ENCODE data around the gene ENPP6.

Gene ENPP6

DNA sequence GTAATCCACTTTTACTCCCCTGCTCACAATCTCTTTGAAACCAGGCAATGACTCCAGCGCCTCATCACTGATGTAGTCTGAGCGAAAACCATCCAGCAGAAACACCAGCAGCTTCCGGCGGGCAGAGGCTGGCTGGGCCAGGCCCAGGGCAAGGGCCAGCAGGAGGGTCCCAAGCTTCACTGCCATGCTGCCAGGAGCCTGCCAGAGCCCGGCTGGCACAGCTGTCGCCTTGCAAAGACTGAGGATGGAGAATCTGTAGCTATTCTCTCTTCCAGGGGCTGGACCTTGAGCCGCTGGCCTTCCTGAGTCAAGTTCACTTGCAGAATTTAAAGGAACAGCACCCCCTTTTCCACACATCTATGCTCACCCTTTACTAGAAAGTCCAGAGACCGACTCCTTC is at the start of gene ENPP6:
TSS of gene ENPP6 (minus strand) at position 240 of the 400 bp plus-strand sequence. CDS start at position 186, 54 bp downstream.
- no peak for DNase-seq (ENCODE audit: low read depth)

DNA sequence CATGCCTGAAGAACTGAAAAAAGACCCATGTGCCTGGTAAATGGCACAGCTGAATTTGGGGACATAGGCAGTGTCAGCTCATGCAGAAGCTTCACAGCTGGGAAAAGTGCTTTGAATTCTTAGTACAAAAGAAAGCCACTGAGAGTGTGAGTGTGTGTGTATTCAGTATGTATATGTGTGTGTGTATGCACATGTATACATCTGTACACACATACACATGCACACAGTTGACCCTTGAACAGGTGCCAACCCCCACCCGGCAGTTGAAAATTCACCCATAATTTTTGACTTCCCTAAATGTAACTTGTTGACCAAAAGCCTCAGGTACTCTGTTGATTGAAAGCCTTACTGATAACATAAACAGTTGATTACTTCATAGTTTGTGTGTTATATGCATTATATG is 49.5 kb upstream of the ENPP6 start:
- DNase-seq (ENCODE audit: low read depth) = no peak

DNA sequence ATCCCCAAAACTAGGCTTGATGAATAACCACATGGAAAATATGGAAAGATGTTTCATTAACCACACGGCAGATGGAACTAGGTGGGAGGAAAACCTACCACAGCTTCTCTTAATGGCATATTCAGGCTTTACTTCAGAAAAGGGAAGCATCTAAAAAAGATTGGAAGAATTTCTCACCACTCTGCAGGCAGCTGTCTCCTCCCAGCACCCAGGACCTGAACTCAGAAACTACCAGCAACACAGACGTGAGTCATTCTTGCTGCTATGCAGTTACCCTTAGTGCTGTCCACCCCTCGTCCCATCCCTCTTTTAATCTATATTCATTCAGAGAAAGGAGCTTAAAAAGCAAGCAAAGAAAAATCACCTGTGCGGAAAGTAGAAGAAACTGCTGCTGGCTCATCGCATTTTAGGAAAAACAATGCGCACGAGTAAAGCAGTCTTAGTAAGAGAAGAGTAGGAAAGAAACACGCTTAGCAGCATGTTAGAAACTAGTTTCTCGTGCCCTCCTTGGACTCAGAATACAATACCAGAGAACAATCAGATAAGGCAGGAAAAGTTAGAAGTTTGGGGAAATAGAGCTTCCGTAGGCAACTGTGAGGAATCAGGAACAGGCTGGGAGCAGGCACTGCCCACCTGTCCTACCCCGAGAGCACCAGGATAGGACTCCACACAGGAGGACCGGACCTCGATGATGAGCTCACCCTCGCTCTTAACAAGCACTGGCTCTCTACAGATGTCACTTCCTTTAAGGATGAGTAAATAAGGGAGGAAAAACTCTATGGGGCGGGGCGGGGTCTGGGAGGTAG is 48.1 kb upstream of the ENPP6 start:
- no peak for DNase-seq (ENCODE audit: low read depth)

DNA sequence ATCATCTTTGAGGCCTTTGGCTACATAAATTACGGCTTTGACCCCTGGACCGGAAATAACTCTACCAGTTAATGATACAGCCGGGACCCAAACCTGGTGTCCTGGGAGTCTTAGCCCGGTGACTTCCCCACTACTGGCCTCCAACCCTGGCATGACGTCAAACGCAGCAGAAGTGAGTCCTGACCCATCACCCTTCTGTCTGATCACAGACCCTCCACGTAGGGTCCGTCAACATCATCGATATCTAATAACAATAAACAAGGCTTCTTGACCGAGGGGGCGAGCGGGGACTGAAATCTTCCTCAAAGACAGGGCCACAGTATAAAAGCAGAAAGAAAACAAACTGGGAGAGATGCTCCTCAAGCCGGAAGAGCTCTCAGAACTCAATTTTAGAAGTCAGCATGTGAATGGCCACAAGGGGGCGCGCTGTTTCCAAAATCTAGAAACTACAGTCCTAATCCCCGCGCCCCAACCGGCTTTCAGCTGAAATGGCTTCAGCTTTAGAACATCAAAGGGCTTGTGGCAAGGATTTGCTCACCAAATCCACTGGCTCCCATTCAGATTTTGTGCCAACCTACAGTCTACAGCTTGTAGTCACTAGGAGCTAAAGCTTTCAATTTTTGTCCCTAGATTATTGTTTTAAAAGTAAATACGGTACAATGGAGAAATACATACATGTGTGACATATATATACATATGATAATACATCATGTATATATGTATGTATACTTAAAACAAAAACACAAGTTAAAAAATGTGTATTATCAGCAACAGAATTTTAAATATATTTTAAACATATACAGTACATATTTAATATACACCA is 46.4 kb upstream of the ENPP6 start:
- DNase-seq (ENCODE audit: low read depth) = peak; percentile 44

DNA sequence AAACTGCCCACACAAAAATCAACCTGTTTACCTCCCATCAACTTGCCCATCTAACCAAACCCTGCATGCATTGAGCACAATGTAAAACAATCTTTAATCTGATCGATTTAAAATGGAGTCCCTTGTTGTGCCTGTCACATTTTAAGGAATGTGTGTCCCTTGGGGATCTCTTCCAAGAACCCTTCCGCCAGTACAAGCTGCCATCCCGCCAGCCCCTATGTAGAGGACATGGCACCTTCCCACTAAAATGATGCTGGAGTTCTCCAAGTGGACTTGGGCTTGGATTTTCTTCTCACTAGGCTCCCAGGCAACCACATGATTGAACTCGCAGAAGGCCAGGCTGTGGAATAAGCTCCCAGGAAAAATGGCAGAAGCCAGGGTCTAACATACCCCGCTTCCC is 45.8 kb upstream of the ENPP6 start:
- no peak for DNase-seq (ENCODE audit: low read depth)

DNA sequence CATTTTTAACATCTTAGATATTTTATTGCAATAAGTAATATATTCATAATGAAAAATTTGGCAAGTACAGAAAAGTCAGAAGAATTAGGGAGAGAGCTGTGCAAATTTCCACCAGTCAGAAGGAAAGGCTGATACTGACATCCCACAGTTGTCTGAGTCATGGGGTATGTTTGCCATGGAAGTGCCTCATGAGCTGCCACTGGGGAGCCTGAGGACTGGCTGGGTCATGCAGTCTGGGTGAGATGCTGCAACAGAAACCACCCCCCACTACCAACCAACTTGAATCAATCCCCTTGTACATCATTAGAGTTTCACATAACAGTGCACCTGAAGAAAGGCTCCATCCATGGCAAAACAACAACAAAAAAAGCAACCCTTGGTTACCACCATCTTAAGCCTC is 45.2 kb upstream of the ENPP6 start:
- no peak for DNase-seq (ENCODE audit: low read depth)

DNA sequence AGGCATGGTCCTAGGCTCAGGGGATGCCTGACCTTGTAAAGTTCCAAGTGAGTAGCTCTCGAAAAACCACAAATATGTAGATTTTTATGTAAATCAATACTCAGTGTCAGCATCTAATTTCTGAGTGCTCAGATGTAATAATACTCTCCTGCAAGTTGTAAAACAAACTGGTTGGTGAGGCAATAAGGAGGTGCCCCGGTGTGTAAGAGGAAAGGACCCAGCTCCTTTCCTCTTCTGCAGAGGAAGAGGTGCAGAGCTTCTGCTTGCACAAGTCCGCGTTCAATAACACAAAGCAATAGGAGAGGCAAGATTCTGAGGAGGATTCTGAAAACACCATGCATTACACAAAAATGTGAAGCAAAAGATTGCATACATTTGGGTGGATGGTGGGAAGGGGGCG is 43.6 kb upstream of the ENPP6 start:
- DNase-seq (ENCODE audit: low read depth) = no peak

DNA sequence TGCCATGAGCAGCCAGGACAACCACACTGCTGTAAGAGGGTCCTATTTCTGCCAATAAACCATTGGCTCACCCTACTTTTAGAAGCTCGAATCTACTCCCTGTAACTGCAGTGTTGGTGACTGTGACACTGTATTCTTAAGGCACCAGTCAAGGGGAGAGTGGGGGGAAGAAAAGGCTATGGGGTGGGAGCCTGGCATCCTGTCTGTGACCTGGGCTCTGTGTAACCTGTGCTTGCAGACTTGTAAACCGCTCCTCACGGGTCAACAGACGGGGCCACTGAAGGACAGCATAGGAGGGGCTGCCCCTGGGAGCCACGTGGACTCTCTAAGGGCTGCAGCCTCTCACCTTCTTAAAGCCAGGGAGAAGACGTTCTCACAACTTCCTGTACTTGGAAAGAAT is 42.2 kb upstream of the ENPP6 start:
- DNase-seq (ENCODE audit: low read depth) = no peak

DNA sequence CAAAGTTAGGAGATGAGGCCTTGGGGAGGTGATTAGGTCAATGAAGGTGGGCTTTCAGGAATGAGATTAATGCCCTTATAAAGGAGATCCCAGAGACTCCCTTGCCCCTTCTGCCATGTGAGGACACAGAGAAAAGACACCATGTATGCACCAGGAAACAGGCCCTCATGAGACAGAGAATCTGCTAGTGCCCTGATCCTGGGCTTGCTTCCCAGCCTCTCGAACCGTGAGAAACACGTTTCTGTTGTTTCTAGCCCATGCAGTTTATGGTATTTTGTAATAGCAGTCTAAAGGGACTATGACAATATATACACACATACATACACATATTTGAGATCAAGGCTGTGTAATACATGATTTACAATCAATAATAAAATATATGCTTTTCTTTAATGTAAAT is 41.4 kb upstream of the ENPP6 start:
- no peak for DNase-seq (ENCODE audit: low read depth)

DNA sequence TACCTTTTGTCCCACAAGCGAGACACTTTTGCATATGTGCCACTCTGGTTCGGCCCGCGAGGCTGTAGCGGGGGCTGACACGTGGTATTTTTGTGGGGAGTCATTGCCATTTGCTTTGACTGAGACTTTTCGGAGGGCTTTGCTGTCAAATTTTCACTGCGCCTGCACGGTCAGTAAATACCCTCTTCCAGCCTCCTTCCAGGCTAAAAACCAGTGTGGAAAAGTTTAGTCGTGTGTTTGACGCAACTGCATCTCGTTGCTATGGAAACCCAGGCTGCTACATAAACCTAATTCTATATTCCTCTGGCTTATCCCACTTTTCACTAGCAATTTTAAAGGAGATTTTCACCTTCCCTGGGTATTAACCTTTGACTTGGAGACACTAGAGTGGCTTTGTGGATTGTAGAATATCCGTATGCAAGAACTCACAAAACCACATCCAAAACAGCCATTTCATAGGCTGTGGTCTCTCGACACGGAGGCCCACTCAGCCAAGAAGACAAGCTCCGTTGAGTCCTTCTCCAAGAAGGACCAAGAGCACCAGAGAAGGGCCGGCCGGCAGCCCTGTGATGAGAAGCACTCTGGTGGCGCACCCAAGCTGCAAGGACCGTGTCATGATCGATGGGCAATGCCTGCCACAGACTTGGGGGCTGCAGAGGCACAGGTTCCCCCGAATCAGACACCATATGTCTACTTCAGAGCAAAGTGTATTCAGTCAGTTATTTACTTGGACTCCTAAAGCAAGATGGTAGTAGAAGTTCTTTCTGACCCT is 38.4 kb upstream of the ENPP6 start:
- no peak for DNase-seq (ENCODE audit: low read depth)

DNA sequence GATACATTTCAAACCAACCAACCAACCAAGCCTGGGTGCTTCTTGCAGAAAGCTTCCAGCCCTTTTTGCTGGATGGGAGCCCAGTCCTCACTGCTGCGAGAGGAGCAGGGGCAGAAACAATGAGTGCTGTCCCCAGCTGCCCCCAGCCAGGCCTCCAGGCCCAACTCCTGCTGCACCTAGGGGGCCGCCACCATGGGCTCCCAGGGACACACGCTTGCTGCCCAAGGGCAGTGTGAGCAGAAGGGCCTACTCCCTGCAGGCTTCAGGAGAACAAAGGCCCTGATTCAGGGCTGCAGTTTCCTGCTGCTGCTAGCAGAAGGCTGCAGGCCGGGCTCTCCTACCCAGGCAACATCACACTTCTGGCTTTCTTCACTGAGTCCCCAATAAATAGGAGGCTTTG is 37.7 kb upstream of the ENPP6 start:
- no peak for DNase-seq (ENCODE audit: low read depth)

DNA sequence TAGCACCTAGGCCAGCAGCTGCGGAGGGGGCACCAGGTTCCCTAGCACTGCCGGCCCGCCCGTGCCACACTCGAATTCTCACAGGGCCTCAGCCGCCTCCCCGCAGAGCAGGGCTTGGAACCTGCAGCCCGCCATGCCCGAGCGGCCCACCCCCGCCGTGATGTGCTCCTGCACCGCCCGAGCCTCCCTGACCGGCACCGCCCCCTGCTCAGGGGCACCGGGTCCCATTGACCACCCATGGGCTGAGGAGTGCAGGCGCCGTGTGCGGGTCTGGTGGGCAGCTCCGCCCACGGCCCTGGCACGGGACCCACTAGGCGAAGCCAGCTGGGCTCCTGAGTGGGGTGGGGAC is 35.4 kb upstream of the ENPP6 start:
- DNase-seq (ENCODE audit: low read depth) = no peak

DNA sequence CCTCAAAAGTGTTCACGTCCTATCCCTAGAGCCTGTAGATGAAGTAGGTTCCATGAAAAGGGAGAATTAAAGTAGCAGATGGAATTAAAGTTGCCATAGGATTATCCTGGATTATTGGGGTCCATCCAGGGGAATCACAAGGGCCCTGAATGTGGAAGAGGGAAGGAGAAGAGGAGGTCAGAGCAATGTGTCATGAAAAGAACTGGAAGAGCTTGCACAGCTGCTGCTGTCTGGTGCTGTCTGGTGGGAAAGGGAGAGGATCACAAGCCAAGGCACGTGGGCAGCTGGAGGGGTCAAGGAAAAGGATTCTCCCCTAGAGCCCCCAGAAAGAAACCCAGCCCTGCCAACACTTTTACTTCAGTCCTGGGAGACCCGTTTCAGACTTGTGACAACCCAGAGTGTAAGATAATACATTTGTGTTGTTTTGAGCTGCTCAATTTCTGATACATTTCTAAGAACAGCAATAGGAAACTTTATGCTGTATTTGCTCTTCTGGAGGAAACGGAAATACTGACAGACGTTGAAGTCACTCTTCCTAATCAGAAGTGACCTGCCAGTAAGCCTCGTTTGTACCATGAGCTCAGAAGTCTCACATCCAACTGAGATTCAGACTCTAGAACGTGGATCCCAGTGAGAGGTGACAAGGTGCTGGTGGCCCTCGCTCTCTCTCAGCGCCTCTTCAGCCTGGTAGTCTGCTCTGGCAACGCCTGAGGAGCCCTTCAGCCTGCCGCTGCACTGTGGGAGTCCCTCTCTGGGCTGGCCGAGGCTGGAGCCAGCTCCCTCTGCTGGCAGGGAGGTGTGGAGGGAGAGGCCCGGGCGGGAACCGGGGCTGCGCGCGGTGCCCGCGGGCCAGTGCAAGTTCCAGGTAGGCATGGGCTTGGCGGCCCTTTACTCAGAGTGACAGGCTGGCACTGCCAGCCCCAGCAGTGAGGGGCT is 34.7 kb upstream of the ENPP6 start:
- DNase-seq (ENCODE audit: low read depth) = no peak

DNA sequence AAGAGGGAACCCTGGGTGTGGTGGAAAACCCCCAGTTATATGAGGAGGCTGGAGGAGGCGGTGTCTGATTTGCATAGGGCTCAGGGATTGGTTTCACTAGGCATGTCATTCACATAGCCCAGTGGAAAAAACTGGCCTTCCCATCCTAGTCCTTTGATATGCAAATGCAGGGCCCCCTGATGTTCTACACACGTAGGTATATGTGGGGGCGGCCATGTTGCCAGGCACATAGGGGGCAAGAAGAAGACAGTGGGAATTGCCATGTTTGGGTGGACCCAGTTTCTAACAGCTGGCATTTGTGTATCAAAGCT is 34.0 kb upstream of the ENPP6 start:
- no peak for DNase-seq (ENCODE audit: low read depth)

DNA sequence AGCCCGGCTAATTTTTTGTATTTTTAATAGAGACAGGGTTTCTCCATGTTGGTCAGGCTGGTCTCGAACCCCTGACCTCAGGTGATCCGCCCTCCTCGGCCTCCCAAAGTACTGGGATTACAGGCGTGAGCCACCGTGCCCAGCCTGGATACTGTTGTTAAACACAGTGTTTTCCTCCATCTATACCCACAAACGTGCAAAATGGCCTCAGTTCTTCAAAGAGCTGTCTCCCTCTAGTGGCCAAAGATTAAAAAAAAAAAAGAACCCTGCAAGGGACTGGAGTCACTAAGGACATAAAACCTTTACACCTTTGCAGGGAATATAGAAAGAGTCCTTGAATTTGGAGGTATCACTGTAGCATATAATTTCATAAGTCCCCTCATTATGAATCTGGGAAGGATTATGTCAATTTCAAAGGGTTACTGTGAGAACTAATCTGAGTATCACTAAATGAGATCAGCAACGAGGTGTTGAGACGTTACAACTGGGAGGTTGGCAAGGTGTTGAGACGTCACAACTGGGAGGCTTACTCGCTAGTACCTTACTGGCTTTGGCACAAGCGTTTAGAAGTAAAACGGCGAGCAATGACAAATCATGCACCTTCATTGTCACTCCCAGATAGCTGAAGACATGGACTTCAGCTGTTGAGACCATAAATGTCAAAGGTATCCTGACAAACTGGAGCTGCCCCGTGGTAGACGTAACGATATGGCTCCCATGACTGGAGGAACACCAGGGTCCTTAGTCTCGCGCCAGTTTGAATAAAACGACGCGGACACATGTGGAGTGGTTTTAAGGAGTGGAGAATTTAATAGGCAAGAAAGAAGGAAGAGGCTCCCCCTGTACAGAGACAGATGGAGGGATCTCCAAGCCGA is 33.4 kb upstream of the ENPP6 start:
- no peak for DNase-seq (ENCODE audit: low read depth)

DNA sequence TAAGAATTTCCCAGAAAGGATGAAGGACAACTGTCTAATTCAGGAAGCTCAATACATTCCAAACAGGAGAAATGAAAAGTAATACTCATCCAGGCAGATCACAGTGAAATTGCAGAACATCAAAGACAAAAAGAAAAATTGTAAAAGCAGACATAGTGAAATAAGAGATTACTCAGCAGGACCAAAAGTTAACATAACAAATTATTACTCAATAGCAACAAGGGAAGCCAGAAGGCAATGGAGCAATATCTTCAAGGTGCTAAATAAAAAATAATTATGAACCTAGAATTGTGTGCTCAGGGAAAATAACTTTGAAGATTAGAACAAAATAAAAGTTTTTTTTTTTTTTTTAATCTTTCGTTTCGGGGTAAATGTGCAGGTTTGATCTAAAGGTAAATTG is 30.5 kb upstream of the ENPP6 start:
- no peak for DNase-seq (ENCODE audit: low read depth)

DNA sequence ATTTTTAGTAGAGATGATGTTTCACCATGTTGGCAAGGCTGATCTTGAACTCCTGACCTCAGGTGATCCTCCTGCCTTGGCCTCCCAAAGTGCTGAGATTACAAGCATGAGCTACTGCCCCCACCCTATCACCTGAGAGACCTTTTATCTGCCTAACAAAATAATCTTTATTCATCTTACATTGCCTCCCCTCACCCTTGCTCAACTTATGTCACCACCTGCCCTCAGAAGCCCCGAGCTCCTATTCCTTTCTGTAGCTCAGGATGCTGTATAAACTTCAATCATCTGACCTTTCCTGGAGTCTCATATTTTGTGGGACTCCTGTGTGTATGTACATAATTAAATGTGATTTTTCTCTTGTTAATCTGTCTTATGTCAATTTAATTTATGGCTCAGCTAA is 29.7 kb upstream of the ENPP6 start:
- no peak for DNase-seq (ENCODE audit: low read depth)

DNA sequence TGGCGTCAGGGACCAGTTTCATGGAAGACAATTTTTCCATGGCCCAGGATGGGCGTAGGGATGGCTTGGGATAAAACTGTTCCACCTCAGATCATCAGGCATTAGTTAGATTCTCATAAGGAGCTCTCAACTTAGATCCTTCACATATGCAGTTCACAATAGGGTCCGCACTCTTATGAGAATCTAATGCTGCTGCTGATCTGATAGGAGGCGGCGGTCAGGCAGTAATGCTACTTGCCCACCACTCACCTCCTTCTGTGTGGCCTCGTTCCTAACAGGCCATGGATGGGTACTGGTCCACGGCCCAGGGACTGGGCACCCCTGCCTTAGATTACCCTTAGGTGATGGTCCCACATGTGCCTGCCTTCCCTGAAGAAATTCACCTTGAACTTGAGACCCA is 28.8 kb upstream of the ENPP6 start:
- DNase-seq (ENCODE audit: low read depth) = no peak

DNA sequence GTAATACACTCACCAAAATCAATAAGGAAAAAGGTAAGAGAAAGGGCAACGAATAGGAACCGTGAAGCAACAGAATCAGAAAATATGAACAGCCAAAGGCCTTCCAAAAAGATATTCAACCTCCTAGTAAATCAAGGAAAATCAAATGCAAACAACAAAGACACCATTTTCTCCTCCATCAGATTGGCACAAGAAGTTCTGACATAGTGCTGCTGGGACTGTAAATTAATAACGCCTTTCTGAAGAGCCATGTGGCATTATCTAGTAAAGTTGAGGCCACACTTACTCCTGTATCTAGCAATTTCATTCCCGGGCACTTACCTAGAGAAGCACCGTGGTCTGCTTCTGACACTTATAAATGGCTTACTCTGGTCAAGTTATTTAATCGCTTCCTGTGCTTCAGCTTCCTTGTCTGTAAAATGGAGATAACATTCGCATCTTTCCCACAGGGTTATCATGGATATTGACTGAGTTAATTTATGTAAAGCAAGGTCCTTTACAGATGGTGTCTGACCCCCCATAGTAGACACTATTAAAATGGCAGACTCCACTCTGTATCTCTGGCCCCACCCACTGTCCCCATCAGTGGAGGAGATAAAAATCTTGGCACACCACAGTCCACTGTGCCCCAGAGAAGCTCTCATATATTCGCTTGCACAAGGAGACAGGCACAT is 20.5 kb upstream of the ENPP6 start:
- no peak for DNase-seq (ENCODE audit: low read depth)

DNA sequence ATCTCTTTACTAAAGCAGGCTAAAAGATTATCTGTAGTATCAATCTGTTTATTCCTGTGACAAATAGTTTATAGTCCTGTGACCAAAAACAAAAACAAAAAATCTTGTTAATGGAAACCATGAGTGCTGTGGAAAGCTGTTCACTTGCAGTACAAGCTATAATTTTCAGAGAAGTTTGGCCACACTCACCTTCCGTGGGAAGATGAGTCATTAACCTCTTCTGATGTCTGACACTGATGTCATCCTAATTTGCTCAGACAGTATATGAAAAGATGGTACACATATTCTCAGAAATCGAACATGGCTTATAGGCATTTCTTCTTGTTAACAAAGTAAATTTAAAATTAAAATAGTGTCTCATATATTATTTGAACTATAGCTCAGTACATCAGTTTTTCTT is 19.9 kb upstream of the ENPP6 start:
- no peak for DNase-seq (ENCODE audit: low read depth)
